ENCODE measurements around the gene MRPL40. TPM values are rescaled to one million over a fixed set of nuclear protein-coding genes. Genes with fewer than 3 reads are reported as not detected.

The MRPL40 gene
- total RNA-seq, result 40.2 TPM
- polyA plus RNA-seq (ENCODE audit: insufficient read depth in 1 of 8, insufficient read length in 8 of 8, low replicate concordance in 1 of 8), result 10 to 100 TPM; 25.6 to 35.3 (median 28.5) TPM
- long read RNA-seq, donor 1, transcript MRPL40-201 (4 exons, 1,387 nt), result major isoform, 15 of 19 reads
- long read RNA-seq, donor 1, partial matches to known transcripts, result 0 of 19 reads
- long read RNA-seq, donor 1, other reads (novel, unspliced or antisense), result 0 of 19 reads
- long read RNA-seq, donor 2, transcript MRPL40-201 (4 exons, 1,387 nt), result major isoform, 8 of 10 reads
- long read RNA-seq, donor 2, partial matches to known transcripts, result 0 of 10 reads
- long read RNA-seq, donor 2, other reads (novel, unspliced or antisense), result 0 of 10 reads
- long read RNA-seq, donor 3, transcript MRPL40-201 (4 exons, 1,387 nt), result major isoform, 37 of 38 reads
- long read RNA-seq, donor 3, partial matches to known transcripts, result 0 of 38 reads
- long read RNA-seq, donor 3, other reads (novel, unspliced or antisense), result 0 of 38 reads
- long read RNA-seq, donor 4, transcript MRPL40-201 (4 exons, 1,387 nt), result major isoform, 33 of 34 reads
- long read RNA-seq, donor 4, partial matches to known transcripts, result 0 of 34 reads
- long read RNA-seq, donor 4, other reads (novel, unspliced or antisense), result 0 of 34 reads
- long read RNA-seq, donor 5, transcript MRPL40-201 (4 exons, 1,387 nt), result major isoform, 62 of 66 reads
- long read RNA-seq, donor 5, partial matches to known transcripts, result 0 of 66 reads
- long read RNA-seq, donor 5, other reads (novel, unspliced or antisense), result 0 of 66 reads
- long read RNA-seq, donor 6, transcript MRPL40-201 (4 exons, 1,387 nt), result major isoform, 65 of 73 reads
- long read RNA-seq, donor 6, transcript MRPL40-203 (3 exons, 942 nt), result minor isoform, 5 of 73 reads
- long read RNA-seq, donor 6, partial matches to known transcripts, result 0 of 73 reads
- long read RNA-seq, donor 6, other reads (novel, unspliced or antisense), result 0 of 73 reads
- long read RNA-seq, donor 7, transcript MRPL40-201 (4 exons, 1,387 nt), result major isoform, 49 of 54 reads
- long read RNA-seq, donor 7, partial matches to known transcripts, result 0 of 54 reads
- long read RNA-seq, donor 7, other reads (novel, unspliced or antisense), result 0 of 54 reads
- long read RNA-seq, donor 8, transcript MRPL40-201 (4 exons, 1,387 nt), result major isoform, 22 of 23 reads
- long read RNA-seq, donor 8, partial matches to known transcripts, result 0 of 23 reads
- long read RNA-seq, donor 8, other reads (novel, unspliced or antisense), result 0 of 23 reads
- long read RNA-seq, donor 9, transcript MRPL40-201 (4 exons, 1,387 nt), result major isoform, 27 of 30 reads
- long read RNA-seq, donor 9, partial matches to known transcripts, result 0 of 30 reads
- long read RNA-seq, donor 9, other reads (novel, unspliced or antisense), result 0 of 30 reads
- long read RNA-seq, donor 10, transcript MRPL40-201 (4 exons, 1,387 nt), result major isoform, 35 of 38 reads
- long read RNA-seq, donor 10, partial matches to known transcripts, result 0 of 38 reads
- long read RNA-seq, donor 10, other reads (novel, unspliced or antisense), result 0 of 38 reads
- long read RNA-seq, donor 11, transcript MRPL40-201 (4 exons, 1,387 nt), result major isoform, 27 of 29 reads
- long read RNA-seq, donor 11, partial matches to known transcripts, result 0 of 29 reads
- long read RNA-seq, donor 11, other reads (novel, unspliced or antisense), result 0 of 29 reads

DNA sequence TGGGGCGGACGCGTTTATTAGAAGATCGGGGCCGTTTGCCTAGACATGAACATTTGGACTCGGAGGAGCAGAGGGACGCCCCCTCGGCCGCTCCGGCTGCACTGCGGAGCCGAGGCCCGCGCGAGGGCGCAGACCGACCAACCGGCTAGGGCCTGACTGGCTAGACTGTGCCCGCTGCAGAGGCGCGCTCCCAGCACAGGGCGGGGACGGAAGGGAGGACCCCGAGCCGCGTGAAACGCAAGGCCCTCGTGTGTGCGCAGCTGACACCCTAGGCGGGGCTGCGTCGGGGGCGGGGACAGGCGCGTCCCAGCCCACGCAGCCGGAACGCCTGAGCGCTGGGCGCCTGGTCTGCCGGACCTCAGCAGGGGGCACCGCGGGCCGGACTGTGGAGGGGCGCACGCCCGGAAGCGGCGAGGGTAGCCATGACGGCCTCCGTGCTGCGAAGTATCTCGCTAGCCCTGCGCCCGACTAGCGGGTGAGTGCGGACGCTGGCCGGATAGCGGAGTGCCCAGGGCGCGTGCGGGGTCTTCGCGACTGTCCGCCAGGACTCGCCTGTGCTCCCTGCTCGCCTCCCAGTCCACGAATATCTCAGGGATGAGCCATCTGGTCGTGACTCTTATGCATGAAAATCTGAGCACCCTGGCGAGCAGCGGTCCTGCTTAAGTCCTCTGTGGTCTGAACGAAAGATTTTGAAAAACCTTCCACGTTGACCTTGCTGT lies at the start of gene MRPL40:
MRPL40 (plus strand) TSS at position 413 of the 719 bp plus-strand sequence; CDS start at position 423, 10 bp downstream.
- Histone ChIP-seq H3K27me3 (ENCODE audit: control insufficient read depth, insufficient read depth, low read length) (no peaks in the 10 kb centered on the region), H3K4me3 (ENCODE audit: low read length) (peak within 1 kb of the TSS; percentile 89), H3K9me3 (replicated peaks; ENCODE audit: control insufficient read depth, low read depth, low read length) (no peaks in the 10 kb centered on the region), H3K36me3 (ENCODE audit: control insufficient read depth, insufficient read depth, low read length) (peaks cover 28% of the 10 kb centered on the region), H3K4me1 (ENCODE audit: control insufficient read depth, insufficient read depth, low read length) (peaks cover 19% of the 10 kb centered on the region), H3K27ac (ENCODE audit: low read length) (peak within 1 kb of the TSS; percentile 96)
- peak; percentile 98 for DNase-seq
- under 1% methylated on average over 74 of the region's 74 CpGs for WGBS (ENCODE audit: insufficient coverage)

GRCh38 chr22:19383292-19383691 lies 49.1 kb upstream of the MRPL40 start:
- H3K4me1 ChIP-seq (ENCODE audit: control insufficient read depth, insufficient read depth, low read length), result no peaks in the 10 kb centered on the region
- no peaks in the 10 kb centered on the region for H3K9me3 ChIP-seq (replicated peaks; ENCODE audit: control insufficient read depth, low read depth, low read length)
- no peak for DNase-seq
- no peak overlapping the region for H3K27ac ChIP-seq (ENCODE audit: low read length)
- WGBS (ENCODE audit: insufficient coverage), result 83% methylated on average over 6 of the region's 9 CpGs
- peaks cover 57% of the 10 kb centered on the region for H3K36me3 ChIP-seq (ENCODE audit: control insufficient read depth, insufficient read depth, low read length)
- H3K4me3 ChIP-seq (ENCODE audit: low read length), result no peak overlapping the region
- H3K27me3 ChIP-seq (ENCODE audit: control insufficient read depth, insufficient read depth, low read length), result no peaks in the 10 kb centered on the region

GRCh38 chr22:19385221-19385906 lies 47.0 kb upstream of the MRPL40 start:
- Histone ChIP-seq H3K4me3 (ENCODE audit: low read length) (no peak overlapping the region), H3K9me3 (replicated peaks; ENCODE audit: control insufficient read depth, low read depth, low read length) (no peaks in the 10 kb centered on the region), H3K27ac (ENCODE audit: low read length) (no peak overlapping the region), H3K27me3 (ENCODE audit: control insufficient read depth, insufficient read depth, low read length) (no peaks in the 10 kb centered on the region), H3K36me3 (ENCODE audit: control insufficient read depth, insufficient read depth, low read length) (peaks cover 74% of the 10 kb centered on the region), H3K4me1 (ENCODE audit: control insufficient read depth, insufficient read depth, low read length) (peaks cover 3% of the 10 kb centered on the region)
- no peak for DNase-seq
- 97% methylated on average over 11 of the region's 14 CpGs for WGBS (ENCODE audit: insufficient coverage)

GRCh38 chr22:19386248-19386647 lies 46.1 kb upstream of the MRPL40 start:
- Histone ChIP-seq H3K27ac (ENCODE audit: low read length) (no peak overlapping the region), H3K4me3 (ENCODE audit: low read length) (no peak overlapping the region), H3K36me3 (ENCODE audit: control insufficient read depth, insufficient read depth, low read length) (peaks cover 74% of the 10 kb centered on the region), H3K9me3 (replicated peaks; ENCODE audit: control insufficient read depth, low read depth, low read length) (no peaks in the 10 kb centered on the region), H3K27me3 (ENCODE audit: control insufficient read depth, insufficient read depth, low read length) (no peaks in the 10 kb centered on the region), H3K4me1 (ENCODE audit: control insufficient read depth, insufficient read depth, low read length) (peaks cover 3% of the 10 kb centered on the region)
- no peak for DNase-seq
- whole genome bisulfite sequencing (ENCODE audit: insufficient coverage), result 100% methylated on average over 1 of the region's 2 CpGs

DNA sequence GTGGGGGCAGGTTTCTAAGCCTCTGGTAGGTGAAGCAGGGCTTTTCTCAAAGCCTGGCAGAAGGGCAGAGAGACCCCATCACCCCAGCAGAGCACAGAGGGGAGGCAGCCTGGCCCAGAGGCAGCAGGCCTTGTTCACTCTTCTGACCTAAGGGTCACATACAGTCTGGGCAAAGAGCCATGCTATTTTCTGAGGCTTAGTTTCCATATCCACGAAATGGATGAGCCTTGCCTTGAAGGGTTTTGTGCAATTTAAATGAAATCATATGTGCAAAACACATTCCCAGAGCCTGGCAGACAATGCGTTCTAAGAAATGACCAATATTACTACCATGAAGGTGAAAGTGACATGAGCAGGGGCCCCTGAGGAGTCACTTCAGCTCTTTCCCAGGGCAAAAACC lies 45.3 kb upstream of the MRPL40 start:
- WGBS (ENCODE audit: insufficient coverage), result no CpG with 5 or more reads among the region's 2 CpGs
- Histone ChIP-seq H3K4me1 (ENCODE audit: control insufficient read depth, insufficient read depth, low read length) (peaks cover 3% of the 10 kb centered on the region), H3K4me3 (ENCODE audit: low read length) (no peak overlapping the region), H3K27ac (ENCODE audit: low read length) (no peak overlapping the region), H3K27me3 (ENCODE audit: control insufficient read depth, insufficient read depth, low read length) (no peaks in the 10 kb centered on the region), H3K36me3 (ENCODE audit: control insufficient read depth, insufficient read depth, low read length) (peaks cover 78% of the 10 kb centered on the region), H3K9me3 (replicated peaks; ENCODE audit: control insufficient read depth, low read depth, low read length) (no peaks in the 10 kb centered on the region)
- no peak for DNase-seq

DNA sequence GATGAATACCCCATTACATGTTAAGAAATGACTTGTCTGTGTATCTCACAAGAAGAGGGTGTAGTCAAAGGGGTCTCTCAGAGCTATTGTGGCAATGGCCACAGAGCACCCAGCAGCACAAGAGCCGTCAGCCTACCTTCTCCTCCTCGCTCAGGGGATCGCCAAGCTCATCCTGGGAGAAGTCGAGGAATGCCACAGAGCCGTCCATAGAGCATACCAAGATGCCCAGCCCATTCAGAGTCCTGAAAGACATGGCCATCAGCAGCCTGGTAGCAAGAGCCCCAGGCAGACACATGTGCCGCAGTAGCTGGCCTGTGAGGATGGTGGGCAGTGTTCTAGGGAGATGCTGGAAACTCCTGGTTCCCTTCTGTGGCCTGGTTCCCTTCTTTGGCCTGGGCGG lies 44.8 kb upstream of the MRPL40 start:
- DNase-seq, result no peak
- peaks cover 78% of the 10 kb centered on the region for H3K36me3 ChIP-seq (ENCODE audit: control insufficient read depth, insufficient read depth, low read length)
- H3K9me3 ChIP-seq (replicated peaks; ENCODE audit: control insufficient read depth, low read depth, low read length), result no peaks in the 10 kb centered on the region
- 96% methylated on average over 4 of the region's 7 CpGs for WGBS (ENCODE audit: insufficient coverage)
- H3K27ac ChIP-seq (ENCODE audit: low read length), result no peak overlapping the region
- H3K4me3 ChIP-seq (ENCODE audit: low read length), result no peak overlapping the region
- peaks cover 3% of the 10 kb centered on the region for H3K4me1 ChIP-seq (ENCODE audit: control insufficient read depth, insufficient read depth, low read length)
- H3K27me3 ChIP-seq (ENCODE audit: control insufficient read depth, insufficient read depth, low read length), result no peaks in the 10 kb centered on the region

- H3K36me3 ChIP-seq (ENCODE audit: control insufficient read depth, insufficient read depth, low read length), result peaks cover 82% of the 10 kb centered on the region
- peaks cover 3% of the 10 kb centered on the region for H3K4me1 ChIP-seq (ENCODE audit: control insufficient read depth, insufficient read depth, low read length)
- DNase-seq, result no peak
- H3K27me3 ChIP-seq (ENCODE audit: control insufficient read depth, insufficient read depth, low read length), result no peaks in the 10 kb centered on the region
- H3K27ac ChIP-seq (ENCODE audit: low read length), result no peak overlapping the region
- H3K9me3 ChIP-seq (replicated peaks; ENCODE audit: control insufficient read depth, low read depth, low read length), result no peaks in the 10 kb centered on the region
- H3K4me3 ChIP-seq (ENCODE audit: low read length), result no peak overlapping the region
- 86% methylated on average over 3 of the region's 5 CpGs for WGBS (ENCODE audit: insufficient coverage)
Measured at GRCh38 chr22:19393704-19394103, 38.6 kb upstream of the MRPL40 start.

- H3K36me3 ChIP-seq (ENCODE audit: control insufficient read depth, insufficient read depth, low read length), result peaks cover 76% of the 10 kb centered on the region
- DNase-seq, result no peak
- WGBS (ENCODE audit: insufficient coverage), result 97% methylated on average over 6 of the region's 8 CpGs
- H3K27ac ChIP-seq (ENCODE audit: low read length), result no peak overlapping the region
- H3K4me1 ChIP-seq (ENCODE audit: control insufficient read depth, insufficient read depth, low read length), result peaks cover 3% of the 10 kb centered on the region
- H3K9me3 ChIP-seq (replicated peaks; ENCODE audit: control insufficient read depth, low read depth, low read length), result no peaks in the 10 kb centered on the region
- no peaks in the 10 kb centered on the region for H3K27me3 ChIP-seq (ENCODE audit: control insufficient read depth, insufficient read depth, low read length)
- no peak overlapping the region for H3K4me3 ChIP-seq (ENCODE audit: low read length)
Measured at GRCh38 chr22:19394274-19395050, 37.9 kb upstream of the MRPL40 start.
